Vagina (tissue), 2 donors: ENCODE results near the gene MAP1LC3B. TPM values are rescaled to one million over a fixed set of nuclear protein-coding genes. Genes with fewer than 3 reads are reported as not detected.

Experiments
- DNase-seq, 2 donors: peaks; one replicate each; pipeline ENCODE4 v3.0.0-alpha.2; 2017; ENCODE audit errors: extremely low spot score in 2 of 2
- H3K27ac ChIP-seq: fragments of 200-600 bp; sonication (generic); one replicate; pipeline ENCODE4 v1.5.1; 2019
- H3K27me3 ChIP-seq: fragments of 200-600 bp; sonication (generic); one replicate; pipeline ENCODE4 v1.5.1; 2019
- H3K36me3 ChIP-seq, 2 donors: fragments of 200-600 bp; sonication (generic); one replicate each; pipeline ENCODE4 v1.5.1; 2017 to 2019
- H3K4me1 ChIP-seq: fragments of 200-600 bp; sonication (generic); one replicate; pipeline ENCODE4 v1.5.1; 2019
- H3K4me3 ChIP-seq, 2 donors: fragments of 200-600 bp; sonication (generic); 1 replicate in 1 of 2; 2 replicates in 1 of 2; pipeline ENCODE4 v1.5.1; 2016 to 2019
- H3K9me3 ChIP-seq: fragments of 200-600 bp; sonication (generic); one replicate; pipeline ENCODE4 v1.5.1; 2019
- POLR2A ChIP-seq, 2 donors: fragments of 450-650 bp; IDR thresholded peaks; one replicate each; pipeline ENCODE4 v1.6.1; 2017; ENCODE audit warnings: antibody characterized with exemption in 2 of 2, mild to moderate bottlenecking in 2 of 2, moderate library complexity in 2 of 2
- POLR2AphosphoS5 ChIP-seq, 2 donors: sonication (generic); formaldehyde crosslinking; IDR thresholded peaks; one replicate each; pipeline ENCODE4 v1.9.0; 2017; ENCODE audit warnings: antibody characterized with exemption in 2 of 2, mild to moderate bottlenecking in 2 of 2, low read depth in 1 of 2; ENCODE audit not compliant: insufficient read depth in 1 of 2
- intact Hi-C: fragments of 100-400 bp; cut with DNase I; formaldehyde crosslinking; loops from one replicate; pipeline ENCODE4 v1.15.1; 2023
- total RNA-seq: library from RNA; depleted of rRNA; stranded (reverse); fragments of >200 nt; gene quantifications from one replicate; pipeline ENCODE4 v1.2.3, GENCODE V29; 2016
- TF ChIP-seq, protein P1 (sequence below), 3 experiments: fragments of 450-650 bp in 2 of 3; fragments of 200-600 bp in 1 of 3; sonication (generic) in 1 of 3; IDR thresholded peaks; one replicate each; pipeline ENCODE4 v1.5.1; 2017 to 2019; ENCODE audit warnings: antibody characterized with exemption in 3 of 3, mild to moderate bottlenecking in 2 of 3, moderate library complexity in 2 of 3

Gene MAP1LC3B
- total RNA-seq, 1 donor from 2014 or later: 44.9 TPM

DNA sequence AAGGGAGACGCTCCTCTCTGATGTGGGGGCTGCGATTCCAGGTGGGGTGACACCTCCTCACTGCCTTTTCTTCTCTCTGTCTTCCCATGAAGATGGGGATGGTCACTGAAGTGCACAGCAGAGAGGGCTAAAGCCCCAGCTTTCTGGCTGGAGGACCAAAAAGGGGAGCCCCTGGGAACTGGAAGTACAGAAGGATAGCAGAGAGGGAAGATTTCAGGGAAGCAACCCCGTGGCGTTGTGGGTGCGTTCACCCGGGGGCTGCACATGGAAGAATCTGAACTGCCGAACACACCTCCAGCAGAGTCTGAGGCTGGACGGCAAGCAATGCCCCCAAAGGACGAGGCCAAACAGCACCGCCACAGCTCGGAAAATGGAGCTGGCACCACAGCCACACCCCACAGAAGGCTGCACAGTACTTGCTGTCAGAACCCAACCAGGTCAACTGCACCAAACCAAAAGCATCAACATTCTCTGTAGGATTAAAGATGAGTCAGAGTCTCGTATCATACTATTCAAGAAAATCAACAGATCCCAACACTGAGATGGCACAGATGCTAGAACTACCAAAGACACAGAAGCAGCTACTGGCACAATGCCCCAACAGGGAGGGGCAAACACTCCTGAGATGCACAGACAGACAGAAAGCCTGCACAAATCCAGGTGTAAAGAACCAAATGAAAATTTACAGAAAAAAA, 49.9 kb downstream of the MAP1LC3B start:
- H3K36me3 ChIP-seq: peaks cover 0 to 14% of the 10 kb centered on the region in 2 donors
- intact Hi-C loops: no loop called here
- H3K4me1 ChIP-seq: no peaks in the 10 kb centered on the region
- no peak overlapping the region for H3K27ac ChIP-seq
- DNase-seq: no peak
- H3K4me3 ChIP-seq: no peak overlapping the region
- no peak for TF ChIP-seq POLR2A (IDR thresholded peaks at IDR 0.05)
- TF ChIP-seq POLR2AphosphoS5 (IDR thresholded peaks at IDR 0.05; ENCODE audit: insufficient read depth in 1 of 2, low read depth in 1 of 2): no peak
- TF ChIP-seq, protein P1, sequence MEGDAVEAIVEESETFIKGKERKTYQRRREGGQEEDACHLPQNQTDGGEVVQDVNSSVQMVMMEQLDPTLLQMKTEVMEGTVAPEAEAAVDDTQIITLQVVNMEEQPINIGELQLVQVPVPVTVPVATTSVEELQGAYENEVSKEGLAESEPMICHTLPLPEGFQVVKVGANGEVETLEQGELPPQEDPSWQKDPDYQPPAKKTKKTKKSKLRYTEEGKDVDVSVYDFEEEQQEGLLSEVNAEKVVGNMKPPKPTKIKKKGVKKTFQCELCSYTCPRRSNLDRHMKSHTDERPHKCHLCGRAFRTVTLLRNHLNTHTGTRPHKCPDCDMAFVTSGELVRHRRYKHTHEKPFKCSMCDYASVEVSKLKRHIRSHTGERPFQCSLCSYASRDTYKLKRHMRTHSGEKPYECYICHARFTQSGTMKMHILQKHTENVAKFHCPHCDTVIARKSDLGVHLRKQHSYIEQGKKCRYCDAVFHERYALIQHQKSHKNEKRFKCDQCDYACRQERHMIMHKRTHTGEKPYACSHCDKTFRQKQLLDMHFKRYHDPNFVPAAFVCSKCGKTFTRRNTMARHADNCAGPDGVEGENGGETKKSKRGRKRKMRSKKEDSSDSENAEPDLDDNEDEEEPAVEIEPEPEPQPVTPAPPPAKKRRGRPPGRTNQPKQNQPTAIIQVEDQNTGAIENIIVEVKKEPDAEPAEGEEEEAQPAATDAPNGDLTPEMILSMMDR (IDR thresholded peaks at IDR 0.05): no peak
- no peaks in the 10 kb centered on the region for H3K9me3 ChIP-seq
- no peaks in the 10 kb centered on the region for H3K27me3 ChIP-seq

DNA sequence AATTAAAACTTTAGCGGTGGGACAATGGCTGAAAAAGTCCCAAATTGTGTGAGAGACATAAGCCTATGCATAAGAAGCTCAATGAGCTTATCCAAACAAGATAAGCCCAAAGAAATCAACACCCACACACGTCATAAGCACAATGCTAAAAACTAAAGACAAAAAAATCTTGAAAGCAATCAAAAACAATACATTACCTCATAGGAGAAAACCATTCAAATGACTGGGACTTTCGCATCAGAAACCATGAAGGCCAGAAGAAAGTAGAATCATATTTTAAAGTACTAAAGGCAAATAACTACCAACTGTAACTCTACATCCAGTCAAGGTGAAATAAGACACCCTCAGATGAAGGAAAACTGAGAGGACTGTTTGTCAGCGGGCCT, 50.4 kb downstream of the MAP1LC3B start:
- DNase-seq: no peak
- Histone ChIP-seq H3K4me1 (no peaks in the 10 kb centered on the region), H3K9me3 (no peaks in the 10 kb centered on the region), H3K4me3 (no peak overlapping the region), H3K27ac (no peak overlapping the region), H3K36me3 (peaks cover 0 to 19% of the 10 kb centered on the region in 2 donors), H3K27me3 (no peaks in the 10 kb centered on the region)
- TF ChIP-seq POLR2A (IDR thresholded peaks at IDR 0.05): no peak
- TF ChIP-seq, protein P1 (IDR thresholded peaks at IDR 0.05): no peak
- no peak for TF ChIP-seq POLR2AphosphoS5 (IDR thresholded peaks at IDR 0.05; ENCODE audit: insufficient read depth in 1 of 2, low read depth in 1 of 2)
- intact Hi-C loops: no loop called here

GRCh38 chr16:87443016-87443415, 50.9 kb downstream of the MAP1LC3B start:
- H3K4me1 ChIP-seq: no peaks in the 10 kb centered on the region
- intact Hi-C loops: no loop called here
- H3K9me3 ChIP-seq: no peaks in the 10 kb centered on the region
- H3K27me3 ChIP-seq: no peaks in the 10 kb centered on the region
- H3K36me3 ChIP-seq: peaks cover 0 to 24% of the 10 kb centered on the region in 2 donors
- DNase-seq: no peak
- H3K27ac ChIP-seq: no peak overlapping the region
- no peak overlapping the region for H3K4me3 ChIP-seq
- no peak for TF ChIP-seq POLR2A (IDR thresholded peaks at IDR 0.05)
- TF ChIP-seq, protein P1 (IDR thresholded peaks at IDR 0.05): no peak
- no peak for TF ChIP-seq POLR2AphosphoS5 (IDR thresholded peaks at IDR 0.05; ENCODE audit: insufficient read depth in 1 of 2, low read depth in 1 of 2)

- TF ChIP-seq, protein P1 (IDR thresholded peaks at IDR 0.05): no peak
- TF ChIP-seq POLR2A (IDR thresholded peaks at IDR 0.05) (no peak), POLR2AphosphoS5 (IDR thresholded peaks at IDR 0.05; ENCODE audit: insufficient read depth in 1 of 2, low read depth in 1 of 2) (no peak)
- no peaks in the 10 kb centered on the region for H3K9me3 ChIP-seq
- no peak overlapping the region for H3K27ac ChIP-seq
- no peak overlapping the region for H3K4me3 ChIP-seq
- intact Hi-C loops: no loop called here
- H3K4me1 ChIP-seq: no peaks in the 10 kb centered on the region
- H3K27me3 ChIP-seq: no peaks in the 10 kb centered on the region
- no peak for DNase-seq
- peaks cover 0 to 26% of the 10 kb centered on the region in 2 donors for H3K36me3 ChIP-seq
These were observed 51.8 kb downstream of the MAP1LC3B start for GRCh38 chr16:87443964-87444363.

DNA sequence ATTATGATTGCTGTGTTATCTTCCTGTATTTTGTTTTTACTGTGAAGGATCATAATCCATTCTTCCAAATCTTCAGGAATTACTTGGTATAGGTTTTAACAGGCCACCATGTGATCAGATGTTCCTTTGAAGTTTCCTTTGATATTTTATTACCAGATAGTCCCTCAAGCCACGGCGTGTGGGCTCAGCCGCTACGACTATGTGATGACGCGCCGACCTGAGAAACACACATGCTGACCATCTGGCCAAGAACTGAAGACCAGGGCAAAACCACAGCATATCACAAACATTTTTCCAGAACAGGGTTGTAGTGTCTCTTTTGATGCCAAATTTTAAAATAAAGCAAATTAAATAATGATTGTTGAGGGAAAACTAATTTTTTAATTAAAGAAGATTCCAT, 53.4 kb downstream of the MAP1LC3B start:
- Histone ChIP-seq H3K4me1 (no peaks in the 10 kb centered on the region), H3K27me3 (no peaks in the 10 kb centered on the region), H3K36me3 (peaks cover 0 to 26% of the 10 kb centered on the region in 2 donors), H3K9me3 (no peaks in the 10 kb centered on the region), H3K4me3 (no peak overlapping the region), H3K27ac (no peak overlapping the region)
- TF ChIP-seq, protein P1 (IDR thresholded peaks at IDR 0.05): no peak
- TF ChIP-seq POLR2A (IDR thresholded peaks at IDR 0.05) (no peak), POLR2AphosphoS5 (IDR thresholded peaks at IDR 0.05; ENCODE audit: insufficient read depth in 1 of 2, low read depth in 1 of 2) (no peak)
- intact Hi-C loops: no loop called here
- no peak for DNase-seq
